ENCODE results near the gene ATP6V0B.

DNA sequence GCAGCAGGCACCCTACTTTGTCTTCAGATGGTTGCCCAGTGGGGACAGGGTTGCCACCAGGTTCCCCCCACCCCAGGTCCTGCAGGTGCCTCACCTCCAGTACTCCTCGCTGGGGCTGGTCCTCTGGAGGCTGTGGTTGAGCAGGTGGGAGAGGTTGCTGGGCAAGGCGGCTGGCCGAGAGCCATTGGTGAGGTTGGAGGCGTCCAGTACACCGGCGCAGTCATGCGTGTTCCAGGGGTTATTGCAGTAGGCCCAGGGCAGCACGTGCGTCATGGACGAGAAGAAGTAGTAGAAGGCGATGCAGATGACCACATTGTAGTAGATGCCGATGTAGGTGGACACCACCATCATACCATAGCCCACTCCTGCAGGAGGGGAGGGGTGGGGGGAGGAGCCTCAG, 33.5 kb downstream of the ATP6V0B start:
- TF ChIP-seq, protein P1, sequence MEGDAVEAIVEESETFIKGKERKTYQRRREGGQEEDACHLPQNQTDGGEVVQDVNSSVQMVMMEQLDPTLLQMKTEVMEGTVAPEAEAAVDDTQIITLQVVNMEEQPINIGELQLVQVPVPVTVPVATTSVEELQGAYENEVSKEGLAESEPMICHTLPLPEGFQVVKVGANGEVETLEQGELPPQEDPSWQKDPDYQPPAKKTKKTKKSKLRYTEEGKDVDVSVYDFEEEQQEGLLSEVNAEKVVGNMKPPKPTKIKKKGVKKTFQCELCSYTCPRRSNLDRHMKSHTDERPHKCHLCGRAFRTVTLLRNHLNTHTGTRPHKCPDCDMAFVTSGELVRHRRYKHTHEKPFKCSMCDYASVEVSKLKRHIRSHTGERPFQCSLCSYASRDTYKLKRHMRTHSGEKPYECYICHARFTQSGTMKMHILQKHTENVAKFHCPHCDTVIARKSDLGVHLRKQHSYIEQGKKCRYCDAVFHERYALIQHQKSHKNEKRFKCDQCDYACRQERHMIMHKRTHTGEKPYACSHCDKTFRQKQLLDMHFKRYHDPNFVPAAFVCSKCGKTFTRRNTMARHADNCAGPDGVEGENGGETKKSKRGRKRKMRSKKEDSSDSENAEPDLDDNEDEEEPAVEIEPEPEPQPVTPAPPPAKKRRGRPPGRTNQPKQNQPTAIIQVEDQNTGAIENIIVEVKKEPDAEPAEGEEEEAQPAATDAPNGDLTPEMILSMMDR (IDR thresholded peaks at IDR 0.05) = no peak
- no peak for TF ChIP-seq POLR2A (IDR thresholded peaks at IDR 0.05)

All from lower leg skin (tissue), 3 donors.